DMS 273 (cell line): ENCODE results near the gene KRT4.

Experiments
- DNase-seq: peaks from one replicate; lab custom pipeline; 2025; ENCODE audit not compliant: unreplicated experiment; lab: John Stamatoyannopoulos, UW

KRT4 gene

DNA sequence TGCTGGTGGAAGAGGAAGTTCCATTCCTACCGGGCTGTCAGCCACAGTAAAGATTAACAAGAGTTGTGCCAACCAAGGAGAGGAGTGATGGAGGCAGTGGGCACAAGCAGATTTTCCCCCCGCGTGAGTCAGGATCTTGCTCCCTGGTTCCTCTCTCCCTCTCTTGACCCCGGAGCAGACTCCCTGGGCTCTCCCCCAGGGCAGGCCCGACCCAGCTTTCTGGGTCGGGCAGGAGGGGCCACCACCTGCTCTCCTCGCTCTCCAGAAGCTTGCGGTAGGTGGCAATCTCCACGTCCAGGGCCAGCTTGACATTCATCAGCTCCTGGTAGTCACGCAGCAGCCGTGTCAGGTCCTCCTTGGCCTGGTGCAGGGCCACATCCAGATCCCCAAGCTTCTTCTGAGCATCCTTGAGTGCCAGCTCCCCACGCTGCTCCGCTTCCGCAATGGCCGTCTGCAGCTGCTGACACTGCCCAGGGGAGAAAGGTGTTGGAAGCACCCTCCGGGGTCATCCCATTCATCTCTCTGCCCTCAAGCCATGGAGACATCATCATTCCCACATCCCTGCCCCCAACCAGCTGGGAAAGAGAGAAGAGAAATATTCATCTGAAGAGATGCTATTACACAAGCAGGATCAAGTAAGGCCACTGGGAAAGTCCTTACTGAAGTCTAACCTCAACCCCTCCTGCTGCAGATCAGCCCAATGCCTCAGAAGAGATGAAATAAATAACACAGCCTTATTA is 9.0 kb upstream of the KRT4 start:
- no peak for DNase-seq

DNA sequence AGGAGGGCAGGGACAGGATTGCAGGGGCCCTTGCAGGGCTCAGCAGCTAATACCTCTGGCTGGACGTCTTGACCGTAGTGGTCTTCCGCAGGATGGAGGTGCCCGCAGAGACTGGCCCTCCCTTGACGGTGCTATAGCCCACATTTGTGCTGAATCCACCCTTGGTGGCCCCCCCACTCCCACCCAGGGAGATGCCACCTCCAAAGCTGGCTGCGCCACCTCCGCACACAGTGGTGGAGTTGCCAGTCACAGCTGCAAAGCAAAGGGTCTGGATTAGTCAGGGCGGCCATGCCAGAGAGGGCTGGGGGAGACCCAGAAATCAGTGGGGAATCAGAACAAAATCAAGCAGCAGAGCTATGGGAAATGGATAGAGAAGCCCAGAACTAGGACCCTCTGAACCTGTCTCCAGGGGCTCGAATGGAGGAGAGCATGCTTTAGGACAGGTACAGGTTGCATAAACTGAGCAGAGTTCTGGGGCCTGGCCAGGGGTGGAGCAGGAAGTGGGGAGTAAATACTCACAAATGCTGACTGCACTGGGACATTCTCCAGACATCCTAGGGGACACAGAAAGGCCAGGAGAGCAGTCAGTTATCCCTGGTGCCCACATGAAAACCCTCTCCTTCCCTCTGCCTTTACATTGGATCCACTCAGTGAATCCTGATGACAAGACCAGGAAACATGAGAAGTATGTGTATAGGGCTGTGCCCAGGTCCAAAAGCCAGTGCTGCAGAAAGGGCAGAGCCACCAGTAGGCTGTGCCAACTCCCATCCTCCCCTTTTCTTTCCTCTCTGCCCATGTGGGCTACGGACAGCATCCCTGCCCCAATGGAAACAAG is 8.1 kb upstream of the KRT4 start:
- DNase-seq, result no peak

DNA sequence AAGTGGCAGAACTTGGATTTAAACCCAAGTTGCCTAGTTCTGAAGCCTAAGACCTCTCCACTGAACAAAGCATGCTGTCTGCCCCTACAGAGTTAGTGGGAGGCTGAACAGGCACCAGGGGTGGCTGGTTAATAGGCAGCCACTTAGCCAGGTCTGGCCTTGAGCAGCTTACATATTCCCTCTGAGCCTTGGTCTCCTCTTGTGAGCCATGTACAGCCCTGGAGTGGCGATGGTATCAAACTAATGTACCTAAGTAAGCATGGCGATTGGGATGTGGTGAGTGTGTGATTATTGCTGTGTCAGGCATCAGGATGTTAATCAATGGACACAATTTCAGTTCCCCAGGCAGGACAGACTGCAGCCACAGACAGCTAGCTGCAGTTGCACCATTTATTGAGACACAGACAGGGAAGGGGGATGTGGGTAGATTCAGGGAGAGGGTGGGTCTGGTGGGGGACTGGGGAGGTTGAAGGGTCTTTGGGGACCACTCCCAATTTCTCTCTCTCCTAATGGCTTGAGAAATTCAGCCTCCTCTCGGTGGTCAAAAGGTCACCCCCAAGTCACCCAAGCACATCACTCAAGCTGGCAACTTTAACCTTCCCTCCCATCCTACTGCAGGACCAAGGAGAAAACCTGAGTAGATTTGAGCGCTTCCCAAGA is 7.3 kb upstream of the KRT4 start:
- DNase-seq, result no peak

- no peak for DNase-seq
Measured at GRCh38 chr12:52820521-52820920, 6.6 kb upstream of the KRT4 start.

DNA sequence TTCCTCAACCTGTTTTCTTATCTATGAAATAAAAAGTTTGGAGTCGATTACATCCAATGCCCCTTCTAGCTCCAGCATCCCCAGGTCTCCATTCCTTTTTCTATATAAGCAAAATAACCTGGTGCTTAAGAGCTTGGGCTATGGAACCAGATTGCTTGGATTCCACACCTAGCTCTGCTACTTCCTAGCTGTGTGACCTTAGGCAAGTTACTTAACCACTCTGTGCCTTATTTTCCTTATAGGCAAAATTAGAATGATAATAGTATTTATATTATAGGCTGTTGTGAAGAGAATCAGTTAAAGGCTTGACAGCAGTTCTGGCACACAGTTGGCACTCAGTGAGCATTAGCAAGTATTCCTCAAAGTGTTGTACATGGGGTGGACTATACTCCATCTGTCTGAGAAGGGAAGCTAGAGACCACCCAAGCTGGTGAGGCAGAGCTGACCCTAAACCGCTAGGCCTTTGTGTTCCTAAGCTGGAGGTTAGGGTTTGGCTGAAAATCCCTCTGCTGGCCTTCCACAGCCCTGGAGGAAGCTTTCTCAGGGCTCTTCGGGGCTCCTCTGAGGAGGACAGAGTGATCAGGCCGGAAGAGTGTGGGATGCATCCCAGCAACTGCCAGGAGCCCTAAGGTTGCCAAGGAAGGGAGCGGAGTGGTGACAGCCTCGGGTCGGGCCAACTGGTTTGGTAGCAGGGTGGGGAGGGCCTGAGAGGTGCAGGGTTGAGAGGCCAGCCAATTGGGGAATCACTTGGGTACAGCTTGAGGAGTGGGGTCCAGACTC is 6.0 kb upstream of the KRT4 start:
- DNase-seq, result no peak

DNA sequence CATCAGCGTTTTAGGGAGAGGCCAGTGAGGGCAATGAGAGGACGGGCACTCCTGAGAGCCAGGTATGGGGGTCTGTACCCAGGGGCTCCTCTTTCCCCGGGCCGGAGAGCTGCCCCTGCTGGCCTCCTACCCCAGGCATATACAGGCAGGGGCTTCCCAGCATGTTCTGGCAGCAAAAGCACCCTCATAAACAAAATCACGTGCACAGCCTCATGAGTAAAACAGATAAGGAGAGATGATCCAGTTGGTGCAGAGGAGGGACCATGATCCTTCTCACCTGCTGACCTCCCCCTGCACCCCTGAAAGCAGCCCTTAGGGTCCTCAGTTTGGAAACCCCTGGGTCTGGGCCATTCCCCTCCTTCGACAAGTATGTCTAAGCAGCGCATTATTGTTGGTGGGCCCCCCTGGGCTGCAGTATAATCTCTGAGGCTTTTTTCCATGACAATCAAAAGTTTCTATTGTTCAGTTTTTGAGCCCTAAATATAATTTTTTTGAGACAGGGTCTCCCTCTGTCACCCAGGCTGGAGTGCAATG is 5.0 kb upstream of the KRT4 start:
- DNase-seq, result no peak

DNA sequence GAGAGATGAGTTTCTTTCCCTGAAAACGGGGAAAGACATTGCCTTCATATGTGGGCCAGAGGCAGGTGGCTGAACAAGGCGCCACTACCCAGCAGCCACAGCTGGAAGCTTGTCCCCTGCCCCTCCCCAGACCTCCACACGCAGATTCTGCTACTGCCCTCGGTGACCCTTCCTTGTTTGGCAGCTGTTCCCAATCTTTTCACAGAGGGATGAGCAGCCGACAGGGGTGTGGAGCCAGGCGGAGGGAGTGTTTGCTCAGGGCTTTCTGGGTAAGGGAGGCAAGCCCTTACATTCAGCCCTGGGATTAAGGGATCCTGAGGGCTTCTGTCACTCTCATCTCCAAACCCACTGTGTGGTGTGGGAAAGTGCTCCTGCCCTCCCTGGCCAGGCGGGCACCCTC is 4.5 kb upstream of the KRT4 start:
- no peak for DNase-seq

DNA sequence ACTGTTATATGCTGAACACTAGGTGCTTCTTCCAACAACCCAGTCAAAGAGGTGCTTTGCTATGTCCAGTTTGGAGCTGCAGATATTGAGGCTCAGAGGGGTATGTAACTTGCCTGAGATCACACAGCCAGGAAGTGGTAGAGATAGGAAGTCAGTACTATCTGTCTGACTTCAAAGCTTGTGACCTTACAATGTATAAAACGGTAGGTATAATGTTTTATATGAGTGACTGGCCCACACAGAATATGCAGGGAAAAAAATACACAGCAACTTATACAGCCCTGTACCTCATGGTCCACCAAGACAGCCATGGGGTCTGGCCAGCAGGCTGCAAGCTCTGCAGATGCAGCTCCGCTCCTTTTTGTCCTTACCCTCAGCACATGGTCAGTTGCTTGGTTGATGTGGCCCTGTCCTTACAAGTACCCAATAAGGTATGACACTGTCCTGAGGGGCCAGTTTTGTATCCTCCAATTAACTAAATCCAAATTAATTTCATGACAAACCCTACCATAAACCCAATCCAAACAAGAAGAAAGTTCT is 3.9 kb upstream of the KRT4 start:
- DNase-seq, result no peak

DNA sequence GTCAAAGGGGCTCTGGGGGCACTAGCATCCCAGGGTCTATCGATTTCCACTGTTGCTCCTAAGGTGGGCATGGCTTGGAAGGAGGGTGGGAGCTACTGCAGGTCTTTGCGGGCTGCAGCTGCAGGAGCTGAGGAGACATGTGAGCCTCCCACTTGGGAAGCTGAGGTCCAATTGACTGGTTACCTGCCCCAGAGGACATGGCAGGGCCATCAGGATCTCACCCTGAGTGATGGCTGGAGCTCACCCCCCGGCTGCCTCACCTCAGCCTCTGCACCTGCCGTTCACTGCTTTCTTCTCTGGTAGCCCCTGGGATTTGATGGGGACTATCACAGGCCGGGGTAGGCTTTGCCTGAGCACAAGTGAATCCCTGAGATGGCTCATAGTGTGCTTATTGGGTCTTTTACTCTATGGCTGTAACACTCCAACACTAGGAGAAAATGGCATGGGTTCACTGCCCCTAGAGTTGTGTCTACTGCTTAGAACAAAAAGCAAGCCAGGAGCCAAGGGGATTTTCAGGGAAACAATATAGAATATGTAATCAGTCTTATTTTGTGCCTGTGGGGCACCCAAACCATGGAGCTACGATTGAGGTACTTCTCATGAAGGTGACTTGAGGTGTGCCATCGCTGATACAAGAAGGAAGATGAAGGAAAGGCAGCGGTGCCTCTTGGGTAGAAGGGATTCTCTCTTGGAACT is 3.2 kb upstream of the KRT4 start:
- DNase-seq, result no peak

- no peak for DNase-seq
Measured at GRCh38 chr12:52815676-52816588, 2.0 kb upstream of the KRT4 start.

- no peak for DNase-seq
Measured at GRCh38 chr12:52815161-52815560, 1.2 kb upstream of the KRT4 start.

DNA sequence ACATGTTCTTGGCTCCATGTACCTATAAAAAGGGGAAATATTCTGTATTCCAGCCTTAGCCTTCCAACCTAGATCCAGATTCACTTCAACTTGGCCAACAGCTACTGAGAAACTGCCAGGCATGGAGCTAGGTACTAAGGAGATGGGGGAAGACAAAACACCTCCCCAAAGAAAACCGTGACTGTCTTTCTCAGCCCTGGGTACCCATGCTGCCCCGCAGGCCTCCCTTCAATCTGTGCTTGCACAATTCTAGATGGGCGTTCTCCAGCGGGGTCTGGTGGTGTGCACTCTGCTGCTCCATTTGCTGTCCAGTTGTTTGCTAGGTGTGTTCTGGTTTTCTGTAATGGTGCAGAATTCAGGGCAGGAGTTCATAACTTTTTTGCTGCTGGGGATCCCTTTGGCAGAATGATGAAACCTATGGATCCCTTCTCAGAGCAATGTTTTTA is 817 bp upstream of the KRT4 start:
- DNase-seq, result no peak

DNA sequence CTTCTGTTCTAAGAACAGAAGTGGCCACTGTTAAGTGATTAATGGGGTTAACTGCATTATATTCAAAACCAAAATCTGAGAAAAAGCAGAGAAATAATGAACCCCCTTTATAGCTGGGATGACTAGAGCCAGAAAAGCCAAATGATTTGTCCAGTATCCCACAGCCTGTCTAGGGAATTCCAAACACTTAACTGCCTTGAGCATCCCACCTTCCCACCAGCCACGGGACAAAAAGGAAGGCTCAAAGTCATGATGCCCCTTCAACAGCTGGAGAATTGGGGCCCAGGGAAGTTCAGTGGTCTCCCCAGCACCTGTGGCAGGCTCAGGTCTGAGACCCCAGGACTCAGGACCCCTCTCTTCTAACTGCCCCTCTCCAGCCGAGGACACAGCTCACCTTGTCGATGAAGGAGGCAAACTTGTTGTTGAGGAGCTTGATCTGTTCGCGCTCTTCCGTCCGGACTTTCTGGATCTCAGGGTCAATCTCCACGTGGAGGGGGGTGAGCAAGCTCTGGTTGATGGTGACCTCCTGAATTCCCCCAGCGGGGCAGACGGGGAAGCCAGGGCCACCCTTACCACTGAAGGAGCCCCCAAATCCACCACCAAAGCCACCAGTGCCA is 605 bp downstream of the KRT4 start:
- no peak for DNase-seq

- DNase-seq, result no peak
Measured at GRCh38 chr12:52812749-52813148, 1.2 kb downstream of the KRT4 start.

DNA sequence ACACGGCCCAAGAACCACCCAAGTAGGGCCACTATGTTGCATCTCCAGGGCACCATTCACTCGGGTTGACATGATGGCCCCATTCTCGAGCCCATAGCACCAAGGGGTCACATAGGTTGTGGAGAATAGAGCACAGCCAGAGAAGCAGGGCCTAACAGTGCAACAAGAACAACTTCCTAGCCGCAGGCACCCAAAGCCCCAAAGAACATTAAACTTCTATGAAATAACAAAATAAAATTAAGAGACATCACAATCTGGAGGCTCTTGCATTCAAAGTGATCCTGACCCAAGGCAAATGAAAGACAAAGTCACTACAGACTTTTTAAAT is 1.9 kb downstream of the KRT4 start:
- DNase-seq, result no peak

GRCh38 chr12:52811191-52812072 is 2.5 kb downstream of the KRT4 start:
- DNase-seq, result no peak

- DNase-seq, result no peak
Measured at GRCh38 chr12:52810554-52810953, 3.4 kb downstream of the KRT4 start.

DNA sequence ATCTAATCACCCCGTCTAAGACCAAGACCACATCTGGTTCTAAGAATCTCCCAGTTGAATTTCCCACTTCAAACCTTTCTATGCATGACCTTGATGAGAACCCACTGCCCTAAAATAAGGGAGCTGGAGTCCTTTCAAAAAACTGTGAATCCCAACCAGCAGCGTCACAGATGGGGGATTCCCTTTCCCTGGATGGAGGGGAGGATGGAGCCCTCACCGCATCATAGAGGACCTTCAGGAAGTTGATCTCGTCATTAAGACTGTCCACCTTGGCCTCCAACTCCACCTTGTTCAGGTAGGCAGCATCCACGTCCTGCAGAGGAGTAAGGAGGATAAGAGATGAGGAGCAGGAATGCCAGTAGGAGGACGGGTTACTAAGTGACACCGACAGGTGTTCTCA is 4.8 kb downstream of the KRT4 start:
- DNase-seq, result no peak
